GM21528 (cell line): ENCODE results near the gene SUSD5.

Experiments
- ATAC-seq: cut with Tn5 transposase; IDR thresholded peaks from one replicate; pipeline ENCODE4 v1.9.1; 2021; ENCODE audit warnings: mild to moderate bottlenecking, moderate library complexity; ENCODE audit not compliant: unreplicated experiment, low FRiP score

The SUSD5 gene

GRCh38 chr3:33218446-33219174 lies at the start of gene SUSD5:
Gene SUSD5 (minus strand): TSS chr3:33218810. CDS start chr3:33218797, 13 bp downstream.
- ATAC-seq: no peak

- no peak for ATAC-seq
Observed at GRCh38 chr3:33260104-33260503, 41.5 kb upstream of the SUSD5 start.

- no peak for ATAC-seq
Observed at GRCh38 chr3:33256249-33256648, 37.6 kb upstream of the SUSD5 start.

- ATAC-seq: no peak
Observed at GRCh38 chr3:33250712-33251111, 32.1 kb upstream of the SUSD5 start.

GRCh38 chr3:33246786-33247185 lies 28.2 kb upstream of the SUSD5 start:
- ATAC-seq: no peak

GRCh38 chr3:33240261-33240660 lies 21.7 kb upstream of the SUSD5 start:
- no peak for ATAC-seq

GRCh38 chr3:33238923-33239322 lies 20.3 kb upstream of the SUSD5 start:
- no peak for ATAC-seq

GRCh38 chr3:33237439-33237838 lies 18.8 kb upstream of the SUSD5 start:
- no peak for ATAC-seq

GRCh38 chr3:33236005-33236404 lies 17.4 kb upstream of the SUSD5 start:
- ATAC-seq: no peak

- ATAC-seq: no peak
Observed at GRCh38 chr3:33233884-33234283, 15.3 kb upstream of the SUSD5 start.

GRCh38 chr3:33231756-33232465 lies 13.3 kb upstream of the SUSD5 start:
- ATAC-seq: no peak

GRCh38 chr3:33229947-33230346 lies 11.3 kb upstream of the SUSD5 start:
- no peak for ATAC-seq

GRCh38 chr3:33229066-33229465 lies 10.5 kb upstream of the SUSD5 start:
- ATAC-seq: no peak

- ATAC-seq: no peak
Observed at GRCh38 chr3:33221241-33221640, 2.6 kb upstream of the SUSD5 start.

- no peak for ATAC-seq
Observed at GRCh38 chr3:33219175-33219487, 521 bp upstream of the SUSD5 start.

GRCh38 chr3:33217866-33218445 lies 654 bp downstream of the SUSD5 start:
- no peak for ATAC-seq

- no peak for ATAC-seq
Observed at GRCh38 chr3:33215739-33216138, 2.9 kb downstream of the SUSD5 start.

GRCh38 chr3:33212406-33212805 lies 6.2 kb downstream of the SUSD5 start:
- no peak for ATAC-seq

- ATAC-seq: no peak
Observed at GRCh38 chr3:33211444-33211843, 7.2 kb downstream of the SUSD5 start.

GRCh38 chr3:33209357-33209756 lies 9.3 kb downstream of the SUSD5 start:
- no peak for ATAC-seq

GRCh38 chr3:33202711-33203457 lies 15.7 kb downstream of the SUSD5 start:
- no peak for ATAC-seq
